Measurements from ENCODE around the gene IQGAP2.

IQGAP2 gene

DNA sequence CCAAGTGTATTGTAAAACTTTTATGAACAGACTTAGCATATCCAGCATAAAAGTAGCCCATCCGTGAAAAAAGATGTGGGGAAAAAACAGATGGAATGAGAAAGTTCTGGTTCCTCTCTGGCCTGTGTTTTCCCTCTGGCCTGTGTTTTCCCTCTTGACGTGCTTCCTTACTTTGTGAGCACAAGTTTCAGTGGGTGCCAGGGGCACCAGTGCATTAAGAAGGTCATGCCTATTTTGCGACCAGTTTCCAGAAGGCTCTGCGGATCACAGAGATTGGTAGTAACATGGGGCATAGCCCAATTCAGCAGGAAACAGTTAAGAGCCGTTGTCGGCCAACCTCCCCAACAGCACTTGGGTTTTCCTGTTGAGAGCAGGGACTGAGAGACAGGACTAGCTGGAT is 43.7 kb downstream of the IQGAP2 start:
- DNase-seq (ENCODE audit: low read depth in 3 of 3): no peak

DNA sequence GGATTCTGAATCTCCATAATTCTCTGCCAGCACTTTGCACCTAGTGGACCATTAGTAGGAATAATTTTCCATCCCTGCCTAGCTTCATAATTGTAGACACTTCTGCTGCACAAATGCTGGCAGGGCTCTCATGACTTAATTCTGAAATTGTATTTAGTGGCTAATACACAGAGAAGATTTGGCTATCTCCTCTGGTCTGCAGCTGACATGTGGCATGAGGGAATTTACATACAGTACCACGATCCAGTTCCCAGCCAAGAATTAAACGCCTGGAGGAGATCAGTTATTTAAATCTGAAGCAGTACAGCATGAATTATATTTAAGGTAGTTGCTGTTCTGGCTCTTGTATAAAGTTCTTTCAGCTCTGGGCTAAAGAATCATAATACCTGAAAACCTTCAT is 46.5 kb downstream of the IQGAP2 start:
- no peak for DNase-seq (ENCODE audit: low read depth in 3 of 3)

DNA sequence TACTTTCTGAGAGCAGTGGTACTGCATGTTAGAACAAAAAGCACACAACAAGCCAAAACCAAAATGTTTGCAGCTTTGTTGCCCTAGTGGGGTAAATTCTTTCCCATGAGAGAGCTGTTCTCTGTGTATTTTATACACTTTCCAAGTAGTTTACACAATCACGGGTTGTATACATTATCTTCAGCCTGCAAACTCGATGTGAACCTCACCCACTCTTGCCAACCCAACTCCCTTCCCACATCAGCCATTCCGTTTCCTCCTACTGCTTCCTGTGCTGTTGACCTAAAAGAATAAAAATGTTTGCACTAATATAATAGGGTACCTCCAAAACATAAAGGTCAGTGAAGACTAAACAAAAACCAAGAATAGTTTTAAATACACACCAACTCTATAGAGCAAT is 47.0 kb downstream of the IQGAP2 start:
- no peak for DNase-seq (ENCODE audit: low read depth in 3 of 3)

DNA sequence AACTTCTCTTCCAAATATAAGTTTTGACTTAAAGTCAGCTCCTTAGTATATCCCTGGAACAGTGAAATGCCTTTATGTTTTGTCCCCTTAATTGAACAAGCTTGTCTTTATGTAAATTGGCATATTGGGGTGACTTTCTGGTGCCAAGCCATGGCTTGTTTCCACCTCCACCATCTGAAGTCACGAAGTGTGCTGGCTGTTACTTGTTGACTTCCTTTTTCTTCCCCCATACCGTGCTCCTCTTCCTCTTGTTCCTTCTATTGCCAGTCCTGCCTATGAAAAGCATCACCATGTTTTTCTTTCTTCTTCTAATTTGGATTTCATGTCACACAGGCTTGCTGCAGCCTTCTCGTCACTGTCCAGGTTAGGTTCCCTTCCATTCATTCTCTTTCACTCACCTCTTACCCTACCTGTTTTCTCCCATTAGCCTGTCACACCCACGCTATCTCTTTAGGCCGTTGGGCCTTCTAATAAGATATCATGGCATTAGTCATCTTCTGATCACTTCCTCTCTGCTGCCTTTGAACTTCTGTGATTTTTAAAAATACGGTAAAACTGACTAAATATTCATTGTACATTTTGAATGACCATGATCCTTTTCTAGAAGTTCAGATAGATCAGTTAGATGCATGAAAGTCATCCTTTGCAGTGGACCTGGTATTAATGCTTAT is 48.1 kb downstream of the IQGAP2 start:
- no peak for DNase-seq (ENCODE audit: low read depth in 3 of 3)

DNA sequence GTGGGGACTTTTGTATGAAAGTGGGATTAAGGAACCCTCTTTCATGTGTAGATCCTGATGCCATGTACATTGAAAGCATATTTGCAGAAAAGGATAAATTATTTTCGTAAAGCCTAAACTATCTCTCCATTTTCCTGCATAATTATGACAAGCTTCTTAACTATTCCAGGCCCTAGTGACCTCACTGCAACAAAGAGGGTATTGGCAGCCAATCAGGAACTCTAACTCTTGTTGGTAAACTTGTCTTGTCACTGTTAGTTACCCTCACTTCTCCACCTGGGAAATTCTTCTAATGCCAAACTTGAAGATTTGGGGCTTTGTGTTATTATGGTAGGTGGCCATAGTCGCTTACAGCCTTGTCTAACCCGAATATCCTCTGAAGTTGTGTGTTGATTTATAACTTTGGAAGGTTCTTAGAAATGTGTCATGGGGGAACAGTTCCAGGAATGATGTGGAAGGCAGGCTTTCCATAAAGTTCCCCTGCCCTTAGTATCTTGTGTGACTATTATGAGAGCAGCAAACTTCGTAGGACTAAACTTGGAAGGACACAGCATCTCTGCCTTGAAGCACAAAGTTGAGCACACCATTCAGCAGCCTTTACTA is 52.5 kb downstream of the IQGAP2 start:
- DNase-seq (ENCODE audit: low read depth in 3 of 3): no peak

DNA sequence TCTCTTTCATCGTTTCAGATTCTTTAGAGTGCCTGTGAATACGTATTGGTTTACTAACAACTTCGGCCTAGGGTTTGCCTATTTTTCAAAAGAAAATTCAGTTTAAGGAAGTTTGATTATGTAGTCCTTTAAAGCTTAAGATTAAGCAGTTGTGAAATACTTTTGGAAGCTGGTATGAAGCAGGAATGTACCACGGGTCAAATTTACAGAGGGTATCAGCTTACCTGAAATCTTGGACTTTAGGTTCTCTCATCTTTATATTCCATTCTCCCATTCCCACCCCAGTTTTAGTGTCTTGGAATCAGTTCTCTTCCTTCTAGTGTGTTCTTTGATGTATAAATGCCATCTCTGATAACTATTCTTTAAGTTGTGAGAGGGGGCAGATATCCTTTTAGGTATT is 53.2 kb downstream of the IQGAP2 start:
- DNase-seq (ENCODE audit: low read depth in 3 of 3): no peak

DNA sequence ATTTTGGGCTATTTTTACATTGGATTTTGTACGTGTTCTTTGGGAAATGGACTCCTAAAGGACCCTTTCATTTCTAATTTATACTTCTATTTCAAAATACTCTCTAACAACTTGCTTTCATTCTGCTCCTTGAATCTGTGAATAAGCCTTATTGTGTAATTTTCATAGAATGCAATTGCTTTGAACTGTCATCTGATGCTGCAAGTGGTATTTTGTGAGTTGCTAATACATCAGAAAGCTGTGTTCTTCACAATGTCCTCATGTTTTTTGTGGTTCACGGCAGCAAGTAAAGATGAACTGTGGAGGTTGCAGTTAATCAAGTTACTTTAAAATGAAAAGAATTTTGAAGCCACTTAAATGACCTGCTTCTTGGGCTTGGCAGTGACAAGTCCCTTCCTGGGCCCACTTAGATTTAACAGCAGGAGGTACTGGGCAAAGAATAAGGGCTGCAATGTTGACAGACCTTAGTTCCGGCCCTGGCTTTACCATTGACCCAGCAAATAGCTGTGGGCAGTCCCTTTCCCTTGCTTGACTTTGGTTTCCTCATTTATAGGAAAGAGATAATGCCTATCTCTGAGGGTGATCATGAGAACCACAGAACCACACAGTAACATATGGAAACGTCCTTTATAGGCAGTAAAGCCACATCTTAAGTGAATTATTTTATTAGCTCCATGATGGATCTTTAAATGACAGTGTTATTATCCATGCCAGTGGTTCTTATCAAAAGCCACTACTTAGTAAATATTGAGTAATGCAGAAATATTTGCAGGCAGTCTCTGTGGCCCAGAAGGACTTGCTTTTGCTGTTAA is 54.8 kb downstream of the IQGAP2 start:
- DNase-seq (ENCODE audit: low read depth in 3 of 3): no peak

DNA sequence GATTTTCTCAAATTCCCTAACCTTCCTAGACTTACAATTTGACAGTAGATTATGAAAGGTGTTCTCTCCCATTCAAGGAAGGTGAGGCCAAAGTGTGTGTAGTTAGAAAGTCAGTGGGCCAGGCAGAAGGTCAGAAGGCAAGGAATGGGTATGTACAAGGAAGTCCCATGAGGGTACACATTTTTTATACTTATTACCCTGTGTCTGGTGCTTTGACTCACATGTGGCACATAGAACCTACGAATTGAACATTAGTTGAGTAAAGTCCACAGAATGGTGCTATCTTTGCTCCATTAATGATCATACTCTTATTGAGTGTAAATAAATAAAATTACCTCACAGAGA is 55.4 kb downstream of the IQGAP2 start:
- no peak for DNase-seq (ENCODE audit: low read depth in 3 of 3)

DNA sequence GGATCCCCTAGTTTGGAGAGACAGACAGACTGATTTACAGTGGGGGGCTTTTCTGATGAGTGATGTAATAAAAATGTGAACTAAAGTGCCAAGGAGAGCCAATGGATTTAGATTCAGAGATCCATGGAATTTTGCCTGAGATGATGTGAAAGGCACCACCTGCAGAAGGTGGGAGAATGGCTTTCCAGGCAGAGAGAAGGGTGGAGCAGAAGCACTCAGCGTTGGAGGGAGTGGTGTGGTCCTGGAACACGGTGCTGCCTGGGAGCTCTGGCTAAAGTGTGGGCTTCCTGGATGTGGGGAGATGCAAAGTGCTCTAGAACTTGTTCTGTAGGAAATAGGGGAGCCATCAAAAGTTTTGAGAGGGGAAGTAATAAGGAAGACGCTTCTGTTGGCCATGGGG is 57.0 kb downstream of the IQGAP2 start:
- DNase-seq (ENCODE audit: low read depth in 3 of 3): no peak

DNA sequence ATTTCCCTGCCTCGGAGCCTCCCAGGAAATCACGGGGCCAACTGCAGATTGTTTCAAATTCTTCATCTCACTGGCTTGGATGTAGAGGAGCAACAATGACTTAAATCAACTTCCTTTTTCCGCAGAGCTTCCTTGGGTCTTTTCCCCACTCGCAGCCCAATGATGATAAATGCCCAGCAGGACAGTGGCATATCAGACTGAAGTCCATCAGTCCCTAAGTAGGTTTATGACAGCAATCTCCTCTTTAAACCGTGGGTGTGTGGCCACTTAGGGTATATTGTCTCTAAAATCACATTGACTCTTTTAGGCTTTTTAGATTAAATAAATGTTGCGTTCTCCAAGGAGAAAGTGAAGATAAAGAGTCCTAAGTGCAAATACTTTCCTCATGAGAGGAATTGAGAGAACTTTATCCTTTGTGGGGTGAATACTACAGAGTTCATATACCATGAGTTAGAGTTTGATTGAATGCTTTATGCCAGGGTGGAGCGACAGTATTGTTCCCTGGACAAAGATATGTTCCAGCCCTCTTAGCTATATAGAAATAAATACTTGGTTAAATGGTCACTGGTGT is 59.1 kb downstream of the IQGAP2 start:
- DNase-seq (ENCODE audit: low read depth in 3 of 3): no peak

DNA sequence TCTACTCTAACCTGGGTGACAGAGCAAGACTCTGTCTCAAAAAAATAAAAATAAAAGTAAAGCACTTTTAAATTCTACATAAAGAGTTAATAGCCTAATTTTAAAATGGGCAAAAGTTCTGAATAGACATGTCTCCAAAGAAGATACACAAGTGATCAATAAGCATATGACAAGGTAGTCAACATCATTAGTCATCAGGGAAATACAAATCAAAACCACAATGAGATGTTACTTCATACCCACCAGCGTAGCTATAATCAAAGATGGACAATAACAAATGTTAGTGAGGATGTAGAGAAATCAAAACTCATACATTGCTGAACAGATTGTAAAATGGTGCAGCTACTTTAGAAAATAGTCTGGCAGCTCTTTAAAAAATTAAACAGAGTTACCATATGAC is 64.1 kb downstream of the IQGAP2 start:
- DNase-seq (ENCODE audit: low read depth in 3 of 3): no peak

DNA sequence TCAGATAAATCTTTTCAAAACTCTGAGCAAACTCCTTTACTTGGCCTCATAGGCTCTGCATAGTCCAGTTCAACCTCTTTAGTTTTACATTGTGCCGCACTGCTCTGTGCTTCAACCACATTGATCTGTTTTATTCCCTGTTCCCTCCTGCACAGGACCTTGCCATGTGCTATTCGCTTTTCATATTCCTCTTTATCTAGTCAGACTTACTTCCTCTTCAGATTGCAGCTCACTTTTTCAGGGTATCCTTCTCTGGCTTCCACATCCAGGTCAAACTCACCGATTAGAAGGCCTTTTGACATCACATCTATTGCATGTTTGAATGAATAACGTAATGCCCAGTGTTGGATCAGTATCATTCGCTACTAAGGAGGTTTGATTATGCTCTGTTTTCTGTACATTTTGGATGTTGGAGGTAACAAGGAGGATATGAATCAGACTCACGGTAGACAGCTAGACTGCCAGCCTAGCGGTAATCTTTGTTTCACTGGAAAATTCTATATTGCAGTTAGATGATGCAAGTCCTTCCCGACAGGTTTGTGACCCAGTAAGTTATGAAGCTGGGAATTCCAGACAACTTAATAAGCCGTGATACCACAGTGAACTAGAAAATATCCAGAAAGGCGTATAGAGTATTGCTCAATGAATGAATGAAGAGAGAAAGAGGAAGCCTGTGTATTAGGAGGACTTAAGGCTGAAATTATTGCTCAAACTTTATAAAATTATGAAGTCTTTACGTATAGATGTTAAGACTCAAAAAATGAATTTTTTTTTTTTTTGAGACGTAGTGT is 65.7 kb downstream of the IQGAP2 start:
- no peak for DNase-seq (ENCODE audit: low read depth in 3 of 3)

DNA sequence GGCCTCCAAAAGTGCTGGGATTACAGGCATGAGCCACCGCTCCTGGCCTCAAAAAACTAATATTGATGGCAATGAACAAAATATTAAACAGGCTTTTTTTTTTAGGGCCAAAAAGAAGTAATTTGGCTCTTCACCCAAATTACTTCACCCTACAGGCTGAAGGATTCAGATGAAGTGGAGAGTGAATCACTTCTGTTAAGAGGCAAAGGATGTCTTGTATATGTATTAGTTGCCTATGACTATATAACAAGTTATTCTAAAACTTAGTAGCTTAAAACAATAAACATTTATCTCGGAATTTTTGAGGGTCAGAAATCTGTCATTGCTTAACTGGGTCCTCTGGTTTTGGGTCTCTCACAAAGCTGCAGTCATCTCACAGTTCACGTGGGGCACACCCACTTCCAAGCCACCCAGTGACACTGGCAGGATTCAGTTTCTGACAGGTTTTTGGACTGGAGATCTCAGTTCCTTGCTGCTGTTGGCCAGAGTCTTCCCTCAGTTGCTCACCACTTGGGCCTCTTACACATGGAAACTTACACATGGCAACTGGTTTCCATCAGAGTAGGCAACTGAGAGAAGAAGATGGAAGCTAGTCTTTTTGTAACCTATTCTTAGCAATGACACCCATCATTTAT is 66.7 kb downstream of the IQGAP2 start:
- peak in 1 of 3 experiments; percentile 17 for DNase-seq (ENCODE audit: low read depth in 3 of 3)

DNA sequence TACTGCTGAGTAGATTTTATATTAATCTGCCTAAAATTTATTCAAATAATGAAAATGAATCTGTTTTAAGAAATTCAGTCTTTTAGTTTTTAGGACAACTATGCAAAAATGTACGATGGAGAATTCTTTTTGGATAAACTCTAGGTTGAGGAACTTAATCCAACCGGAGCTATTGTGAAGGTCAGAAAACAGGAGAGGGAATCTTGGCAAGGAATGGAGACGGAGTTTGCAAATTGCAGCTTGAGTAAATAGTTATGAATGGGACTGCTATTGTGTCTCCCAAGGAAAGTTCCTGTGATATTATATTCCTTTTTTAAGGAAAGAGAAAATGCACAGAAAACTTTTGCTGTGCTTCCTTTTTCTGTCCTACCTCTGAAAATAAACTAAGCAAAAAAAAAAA is 67.9 kb downstream of the IQGAP2 start:
- no peak for DNase-seq (ENCODE audit: low read depth in 3 of 3)

DNA sequence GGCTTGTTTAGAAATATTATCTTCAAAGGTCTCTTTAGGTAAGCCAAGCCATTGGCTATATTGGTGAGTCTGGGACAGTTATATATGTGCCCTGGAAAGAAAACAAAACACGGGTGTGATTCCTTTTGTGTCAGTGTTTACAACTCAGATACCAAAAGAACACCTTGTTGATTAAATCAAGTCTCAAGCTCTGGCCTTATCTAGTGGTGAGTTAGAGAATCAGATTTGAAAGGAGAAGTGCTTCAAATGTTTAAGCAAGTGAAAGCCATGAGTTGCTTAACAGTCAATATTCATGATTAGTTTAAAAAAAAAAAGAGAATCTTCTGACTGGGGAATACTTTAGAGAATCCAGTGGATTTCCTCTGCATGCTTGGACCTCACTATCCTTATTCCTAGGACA is 68.3 kb downstream of the IQGAP2 start:
- no peak for DNase-seq (ENCODE audit: low read depth in 3 of 3)

DNA sequence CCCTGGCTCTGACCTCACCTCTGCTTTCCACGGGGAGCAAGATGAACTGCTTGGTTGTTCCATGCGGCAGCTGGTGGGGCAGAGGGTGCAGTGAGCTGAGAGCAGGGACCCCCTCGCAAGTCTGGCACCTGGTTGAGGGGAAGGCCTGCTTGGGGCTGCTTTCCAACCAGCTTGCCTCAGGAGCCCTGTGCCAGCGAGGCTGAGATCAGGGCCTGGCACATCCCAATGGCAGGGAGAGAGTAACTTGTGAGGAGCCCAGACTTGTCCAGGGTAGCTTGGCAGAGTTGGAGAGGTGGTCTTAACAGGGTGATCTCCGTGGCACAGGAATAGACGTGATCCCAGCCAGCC is 68.9 kb downstream of the IQGAP2 start:
- DNase-seq (ENCODE audit: low read depth in 3 of 3): no peak

DNA sequence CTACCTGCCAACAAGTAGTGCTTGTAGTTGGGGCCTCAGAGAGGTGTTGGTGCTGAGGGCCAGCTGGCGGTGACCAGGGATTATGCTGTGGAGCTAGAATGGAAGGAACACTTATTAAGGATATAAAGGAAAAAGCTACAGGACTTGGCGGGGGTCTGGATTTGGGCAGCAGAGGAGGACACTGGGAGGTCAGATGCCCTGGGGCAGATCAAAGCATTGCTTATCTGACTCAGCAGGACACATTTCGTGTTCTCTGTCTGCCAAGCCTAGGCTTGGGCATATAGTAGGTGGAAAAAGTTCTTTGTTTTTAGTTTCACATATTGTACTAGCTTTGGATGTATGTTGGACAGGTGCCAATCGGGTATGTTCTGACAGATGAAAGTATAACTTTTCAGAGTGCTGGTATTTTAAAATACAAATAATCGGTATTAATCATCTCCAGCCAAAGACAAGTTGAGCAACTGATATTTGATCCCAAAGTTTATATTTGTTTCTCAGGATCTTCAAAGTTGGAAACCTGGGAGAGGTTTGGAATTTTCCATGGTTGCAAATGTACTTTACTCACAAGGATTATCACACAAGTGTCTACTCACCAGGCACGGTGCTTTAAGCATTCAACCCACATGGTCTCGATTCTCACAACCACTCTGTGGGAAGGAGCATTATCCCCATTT is 69.4 kb downstream of the IQGAP2 start:
- peak in 1 of 3 experiments; percentile 16 for DNase-seq (ENCODE audit: low read depth in 3 of 3)

DNA sequence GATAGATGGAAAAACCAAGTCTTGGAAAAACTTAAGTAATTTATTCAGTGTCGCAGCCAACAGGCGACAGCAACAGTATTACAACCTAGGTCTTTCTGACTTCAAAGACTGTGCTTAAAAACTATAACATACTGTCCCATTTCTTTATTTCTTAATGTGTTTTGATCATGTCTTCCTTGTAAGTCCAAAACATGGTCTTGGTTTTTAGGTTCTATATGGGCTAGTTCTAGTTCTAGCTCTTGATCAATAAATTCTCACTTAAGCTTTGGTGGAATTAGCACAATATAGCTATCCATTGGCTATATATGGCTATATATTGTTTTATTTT is 69.9 kb downstream of the IQGAP2 start:
- DNase-seq (ENCODE audit: low read depth in 3 of 3): no peak

DNA sequence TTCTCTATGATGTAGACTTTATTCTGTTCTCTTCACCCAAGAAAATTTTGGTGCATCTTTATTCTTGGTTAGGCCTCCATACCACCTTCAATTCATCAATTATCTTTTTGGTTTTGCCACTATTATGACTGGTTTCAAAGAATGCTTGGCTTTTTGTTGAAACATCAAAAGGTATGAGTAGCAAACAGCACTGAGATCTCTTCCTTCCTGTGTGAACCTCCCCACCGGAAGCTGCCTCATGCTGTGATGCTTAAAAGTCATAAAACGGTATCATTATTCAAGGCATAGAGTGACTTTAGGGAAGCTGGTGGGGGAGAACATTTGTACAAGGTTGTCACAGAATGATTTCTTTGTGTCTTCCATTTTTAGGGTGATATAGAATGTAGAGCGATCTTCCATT is 70.6 kb downstream of the IQGAP2 start:
- DNase-seq (ENCODE audit: low read depth in 3 of 3): peak; percentile 47 to 56 (median 53)

DNA sequence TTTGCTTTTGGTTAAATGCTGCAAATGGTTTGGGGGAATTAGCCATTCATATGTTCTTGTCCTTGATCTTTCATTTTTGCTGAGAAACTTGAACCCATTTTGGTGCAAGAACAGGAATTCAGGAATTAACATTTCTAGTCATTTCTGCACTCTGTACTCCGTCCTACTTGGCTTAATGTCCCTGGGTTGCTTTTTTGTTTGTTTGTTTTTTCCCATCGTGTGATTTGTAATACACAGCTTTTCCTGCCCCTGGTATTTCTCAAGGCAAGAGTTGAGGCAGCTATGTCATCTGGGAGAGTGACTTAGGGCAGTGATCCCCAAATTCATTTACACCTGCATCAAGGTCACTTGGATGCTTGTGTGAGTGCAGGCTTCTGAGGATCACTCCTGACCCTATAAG is 71.3 kb downstream of the IQGAP2 start:
- no peak for DNase-seq (ENCODE audit: low read depth in 3 of 3)

DNA sequence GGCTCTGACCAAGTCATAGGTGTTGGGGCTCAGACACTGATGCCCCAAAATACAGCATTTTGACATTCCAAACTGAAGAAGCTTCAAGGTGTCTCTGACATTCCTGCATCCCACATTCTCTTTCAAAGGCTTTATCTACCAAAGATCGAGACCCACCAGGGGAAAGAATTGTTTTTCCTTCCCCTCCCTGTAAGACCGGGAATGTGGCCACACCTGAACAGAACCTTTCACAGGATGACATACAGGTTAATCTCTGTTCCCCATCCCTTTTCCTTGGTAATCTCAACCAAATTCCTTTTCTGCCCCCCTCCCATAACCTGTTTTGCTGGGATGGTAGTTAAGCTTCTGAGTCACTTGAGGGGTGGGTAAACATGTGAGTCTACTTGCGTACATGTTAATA is 72.3 kb downstream of the IQGAP2 start:
- no peak for DNase-seq (ENCODE audit: low read depth in 3 of 3)

Data from stimulated activated CD4-positive, alpha-beta T cell treated with anti-CD3 and anti-CD28 coated beads, TNF-alpha, amount 100 ng/mL, for 24 hours (primary cell).